ENCODE results near the gene S100A11. TPM values are rescaled to one million over a fixed set of nuclear protein-coding genes. Genes with fewer than 3 reads are reported as not detected.

The S100A11 gene
- total and polyA plus RNA-seq, 9 of the 15 experiments (the other 6 are each of a cell fraction or from before 2014, with no cell fraction given), result 131 to 808 (median 235) TPM

DNA sequence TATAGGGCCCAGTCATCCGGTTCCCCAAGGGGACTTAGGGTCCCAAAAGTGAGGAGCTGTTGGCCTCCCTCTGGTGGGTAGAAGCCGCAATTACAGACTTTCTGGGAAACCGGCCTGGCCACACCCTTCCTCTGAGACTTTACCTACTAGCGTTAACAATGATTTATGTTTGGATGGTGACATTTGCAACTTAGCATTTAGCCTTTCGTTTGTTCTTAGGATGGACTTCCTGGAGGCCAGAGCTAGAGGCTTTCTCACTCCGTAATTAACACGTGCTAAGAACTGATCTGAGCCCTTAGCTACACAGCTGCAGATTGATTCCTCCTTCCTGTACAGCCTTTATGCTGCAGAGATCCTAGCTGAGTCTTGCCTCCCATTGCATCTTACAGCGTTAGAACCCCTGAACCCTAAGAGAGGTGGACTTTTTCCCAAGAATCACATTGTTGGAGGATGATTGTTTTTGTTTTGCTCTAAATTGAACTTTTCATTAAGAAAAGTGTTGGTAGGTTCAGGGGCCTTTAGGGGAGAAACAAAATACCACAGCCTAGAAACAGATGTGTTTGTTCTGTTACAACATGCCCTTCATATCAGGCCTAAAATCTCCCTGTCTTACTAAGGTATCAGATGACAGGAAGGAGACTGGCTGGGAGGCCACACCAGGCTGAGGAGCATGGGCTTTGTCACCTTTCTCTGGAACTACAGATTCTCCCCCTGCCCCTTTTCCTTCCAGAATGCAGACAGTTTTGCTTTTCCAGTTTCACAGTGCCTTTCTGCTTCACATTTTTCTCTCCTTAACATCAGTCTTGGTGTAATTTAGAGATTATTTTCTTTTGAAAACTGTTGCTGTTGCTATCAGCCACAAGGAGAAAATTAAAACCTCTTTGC, 1.9 kb downstream of the S100A11 start (continued):
- 0 out of 2 replicates have a peak, but pooled peaks have one; percentile 46 for TF ChIP-seq TOE1 (IDR thresholded peaks at IDR 0.05; ENCODE audit: borderline replicate concordance)
- TF ChIP-seq TOE1 (CRISPR knock-in tag; IDR thresholded peaks at IDR 0.05; ENCODE audit: borderline replicate concordance, low read depth), result no peak
- TF ChIP-seq ZNF699 (CRISPR knock-in tag; IDR thresholded peaks at IDR 0.05; ENCODE audit: insufficient replicate concordance), result no peak
- no peak for TF ChIP-seq EGR1 (conservative IDR thresholded peaks at IDR 0.05)
- TF ChIP-seq, protein P1, sequence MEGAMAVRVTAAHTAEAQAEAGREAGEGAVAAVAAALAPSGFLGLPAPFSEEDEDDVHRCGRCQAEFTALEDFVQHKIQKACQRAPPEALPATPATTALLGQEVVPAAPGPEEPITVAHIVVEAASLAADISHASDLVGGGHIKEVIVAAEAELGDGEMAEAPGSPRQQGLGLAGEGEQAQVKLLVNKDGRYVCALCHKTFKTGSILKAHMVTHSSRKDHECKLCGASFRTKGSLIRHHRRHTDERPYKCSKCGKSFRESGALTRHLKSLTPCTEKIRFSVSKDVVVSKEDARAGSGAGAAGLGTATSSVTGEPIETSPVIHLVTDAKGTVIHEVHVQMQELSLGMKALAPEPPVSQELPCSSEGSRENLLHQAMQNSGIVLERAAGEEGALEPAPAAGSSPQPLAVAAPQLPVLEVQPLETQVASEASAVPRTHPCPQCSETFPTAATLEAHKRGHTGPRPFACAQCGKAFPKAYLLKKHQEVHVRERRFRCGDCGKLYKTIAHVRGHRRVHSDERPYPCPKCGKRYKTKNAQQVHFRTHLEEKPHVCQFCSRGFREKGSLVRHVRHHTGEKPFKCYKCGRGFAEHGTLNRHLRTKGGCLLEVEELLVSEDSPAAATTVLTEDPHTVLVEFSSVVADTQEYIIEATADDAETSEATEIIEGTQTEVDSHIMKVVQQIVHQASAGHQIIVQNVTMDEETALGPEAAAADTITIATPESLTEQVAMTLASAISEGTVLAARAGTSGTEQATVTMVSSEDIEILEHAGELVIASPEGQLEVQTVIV (CRISPR knock-in tag; IDR thresholded peaks at IDR 0.05; ENCODE audit: borderline replicate concordance), result no peak
- TF ChIP-seq HOXB6 (CRISPR knock-in tag; IDR thresholded peaks at IDR 0.05; ENCODE audit: borderline replicate concordance), result no peak
- TF ChIP-seq, protein P2, sequence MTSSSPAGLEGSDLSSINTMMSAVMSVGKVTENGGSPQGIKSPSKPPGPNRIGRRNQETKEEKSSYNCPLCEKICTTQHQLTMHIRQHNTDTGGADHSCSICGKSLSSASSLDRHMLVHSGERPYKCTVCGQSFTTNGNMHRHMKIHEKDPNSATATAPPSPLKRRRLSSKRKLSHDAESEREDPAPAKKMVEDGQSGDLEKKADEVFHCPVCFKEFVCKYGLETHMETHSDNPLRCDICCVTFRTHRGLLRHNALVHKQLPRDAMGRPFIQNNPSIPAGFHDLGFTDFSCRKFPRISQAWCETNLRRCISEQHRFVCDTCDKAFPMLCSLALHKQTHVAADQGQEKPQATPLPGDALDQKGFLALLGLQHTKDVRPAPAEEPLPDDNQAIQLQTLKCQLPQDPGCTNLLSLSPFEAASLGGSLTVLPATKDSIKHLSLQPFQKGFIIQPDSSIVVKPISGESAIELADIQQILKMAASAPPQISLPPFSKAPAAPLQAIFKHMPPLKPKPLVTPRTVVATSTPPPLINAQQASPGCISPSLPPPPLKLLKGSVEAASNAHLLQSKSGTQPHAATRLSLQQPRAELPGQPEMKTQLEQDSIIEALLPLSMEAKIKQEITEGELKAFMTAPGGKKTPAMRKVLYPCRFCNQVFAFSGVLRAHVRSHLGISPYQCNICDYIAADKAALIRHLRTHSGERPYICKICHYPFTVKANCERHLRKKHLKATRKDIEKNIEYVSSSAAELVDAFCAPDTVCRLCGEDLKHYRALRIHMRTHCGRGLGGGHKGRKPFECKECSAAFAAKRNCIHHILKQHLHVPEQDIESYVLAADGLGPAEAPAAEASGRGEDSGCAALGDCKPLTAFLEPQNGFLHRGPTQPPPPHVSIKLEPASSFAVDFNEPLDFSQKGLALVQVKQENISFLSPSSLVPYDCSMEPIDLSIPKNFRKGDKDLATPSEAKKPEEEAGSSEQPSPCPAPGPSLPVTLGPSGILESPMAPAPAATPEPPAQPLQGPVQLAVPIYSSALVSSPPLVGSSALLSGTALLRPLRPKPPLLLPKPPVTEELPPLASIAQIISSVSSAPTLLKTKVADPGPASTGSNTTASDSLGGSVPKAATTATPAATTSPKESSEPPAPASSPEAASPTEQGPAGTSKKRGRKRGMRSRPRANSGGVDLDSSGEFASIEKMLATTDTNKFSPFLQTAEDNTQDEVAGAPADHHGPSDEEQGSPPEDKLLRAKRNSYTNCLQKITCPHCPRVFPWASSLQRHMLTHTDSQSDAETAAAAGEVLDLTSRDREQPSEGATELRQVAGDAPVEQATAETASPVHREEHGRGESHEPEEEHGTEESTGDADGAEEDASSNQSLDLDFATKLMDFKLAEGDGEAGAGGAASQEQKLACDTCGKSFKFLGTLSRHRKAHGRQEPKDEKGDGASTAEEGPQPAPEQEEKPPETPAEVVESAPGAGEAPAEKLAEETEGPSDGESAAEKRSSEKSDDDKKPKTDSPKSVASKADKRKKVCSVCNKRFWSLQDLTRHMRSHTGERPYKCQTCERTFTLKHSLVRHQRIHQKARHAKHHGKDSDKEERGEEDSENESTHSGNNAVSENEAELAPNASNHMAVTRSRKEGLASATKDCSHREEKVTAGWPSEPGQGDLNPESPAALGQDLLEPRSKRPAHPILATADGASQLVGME (CRISPR knock-in tag; IDR thresholded peaks at IDR 0.05), result no peak
- TF ChIP-seq ZNF561 (CRISPR knock-in tag; conservative IDR thresholded peaks at IDR 0.05), result no peak
- TF ChIP-seq KLF16 (IDR thresholded peaks at IDR 0.05), result no peak
- TF ChIP-seq KLF10 (CRISPR knock-in tag; IDR thresholded peaks at IDR 0.05), result no peak
- TF ChIP-seq ZNF311 (CRISPR knock-in tag; IDR thresholded peaks at IDR 0.05), result no peak
- no peak for TF ChIP-seq ZNF764 (CRISPR knock-in tag; IDR thresholded peaks at IDR 0.05; ENCODE audit: low read depth)
- TF ChIP-seq, protein P3, sequence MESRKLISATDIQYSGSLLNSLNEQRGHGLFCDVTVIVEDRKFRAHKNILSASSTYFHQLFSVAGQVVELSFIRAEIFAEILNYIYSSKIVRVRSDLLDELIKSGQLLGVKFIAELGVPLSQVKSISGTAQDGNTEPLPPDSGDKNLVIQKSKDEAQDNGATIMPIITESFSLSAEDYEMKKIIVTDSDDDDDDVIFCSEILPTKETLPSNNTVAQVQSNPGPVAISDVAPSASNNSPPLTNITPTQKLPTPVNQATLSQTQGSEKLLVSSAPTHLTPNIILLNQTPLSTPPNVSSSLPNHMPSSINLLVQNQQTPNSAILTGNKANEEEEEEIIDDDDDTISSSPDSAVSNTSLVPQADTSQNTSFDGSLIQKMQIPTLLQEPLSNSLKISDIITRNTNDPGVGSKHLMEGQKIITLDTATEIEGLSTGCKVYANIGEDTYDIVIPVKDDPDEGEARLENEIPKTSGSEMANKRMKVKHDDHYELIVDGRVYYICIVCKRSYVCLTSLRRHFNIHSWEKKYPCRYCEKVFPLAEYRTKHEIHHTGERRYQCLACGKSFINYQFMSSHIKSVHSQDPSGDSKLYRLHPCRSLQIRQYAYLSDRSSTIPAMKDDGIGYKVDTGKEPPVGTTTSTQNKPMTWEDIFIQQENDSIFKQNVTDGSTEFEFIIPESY (CRISPR knock-in tag; IDR thresholded peaks at IDR 0.05), result no peak
- no peak for TF ChIP-seq ZNF780A (CRISPR knock-in tag; IDR thresholded peaks at IDR 0.05)
- TF ChIP-seq, protein P4, sequence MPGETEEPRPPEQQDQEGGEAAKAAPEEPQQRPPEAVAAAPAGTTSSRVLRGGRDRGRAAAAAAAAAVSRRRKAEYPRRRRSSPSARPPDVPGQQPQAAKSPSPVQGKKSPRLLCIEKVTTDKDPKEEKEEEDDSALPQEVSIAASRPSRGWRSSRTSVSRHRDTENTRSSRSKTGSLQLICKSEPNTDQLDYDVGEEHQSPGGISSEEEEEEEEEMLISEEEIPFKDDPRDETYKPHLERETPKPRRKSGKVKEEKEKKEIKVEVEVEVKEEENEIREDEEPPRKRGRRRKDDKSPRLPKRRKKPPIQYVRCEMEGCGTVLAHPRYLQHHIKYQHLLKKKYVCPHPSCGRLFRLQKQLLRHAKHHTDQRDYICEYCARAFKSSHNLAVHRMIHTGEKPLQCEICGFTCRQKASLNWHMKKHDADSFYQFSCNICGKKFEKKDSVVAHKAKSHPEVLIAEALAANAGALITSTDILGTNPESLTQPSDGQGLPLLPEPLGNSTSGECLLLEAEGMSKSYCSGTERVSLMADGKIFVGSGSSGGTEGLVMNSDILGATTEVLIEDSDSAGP (CRISPR knock-in tag; IDR thresholded peaks at IDR 0.05), result no peak
